NB4 (cell line): Measurements from ENCODE around the gene HDAC4.

Experiments used
- DNase-seq: peaks from one replicate; pipeline ENCODE4 v3.0.0; 2010; ENCODE audit warnings: low read depth
- H3K4me3 ChIP-seq: one replicate; pipeline ENCODE4 v1.5.1; 2011; ENCODE audit warnings: mild to moderate bottlenecking, low read depth, low read length, moderate library complexity
- CTCF ChIP-seq: IDR thresholded peaks from one replicate; pipeline ENCODE4 v1.5.1; 2012; ENCODE audit warnings: low read depth, low read length
- MAX ChIP-seq: IDR thresholded peaks from 2 replicates; pipeline ENCODE4 v1.6.1; 2011; ENCODE audit warnings: low read depth, low read length
- MYC ChIP-seq: IDR thresholded peaks from 2 replicates; pipeline ENCODE4 v1.6.1; 2011; ENCODE audit warnings: low read depth, low read length
- POLR2A ChIP-seq: IDR thresholded peaks from 2 replicates; pipeline ENCODE4 v1.6.1; 2011; ENCODE audit warnings: mild to moderate bottlenecking; ENCODE audit not compliant: insufficient read length; ENCODE audit errors: extremely low read depth

The HDAC4 gene

GRCh38 chr2:239187464-239188253, 213.2 kb downstream of the HDAC4 start:
- TF ChIP-seq MAX (no peak), CTCF (no peak), POLR2A (no peak), MYC (no peak)
- H3K4me3 ChIP-seq = no peak overlapping the region
- peak; percentile 17 for DNase-seq

GRCh38 chr2:239186516-239187357, 214.1 kb downstream of the HDAC4 start:
- DNase-seq = no peak
- no peak for TF ChIP-seq MAX
- no peak for TF ChIP-seq POLR2A
- no peak for TF ChIP-seq CTCF
- no peak for TF ChIP-seq MYC
- H3K4me3 ChIP-seq = no peak overlapping the region

- no peak for DNase-seq
- TF ChIP-seq POLR2A (no peak), MYC (no peak), MAX (no peak), CTCF (no peak)
- H3K4me3 ChIP-seq = no peak overlapping the region
These were observed 215.6 kb downstream of the HDAC4 start for GRCh38 chr2:239184968-239185903.

DNA sequence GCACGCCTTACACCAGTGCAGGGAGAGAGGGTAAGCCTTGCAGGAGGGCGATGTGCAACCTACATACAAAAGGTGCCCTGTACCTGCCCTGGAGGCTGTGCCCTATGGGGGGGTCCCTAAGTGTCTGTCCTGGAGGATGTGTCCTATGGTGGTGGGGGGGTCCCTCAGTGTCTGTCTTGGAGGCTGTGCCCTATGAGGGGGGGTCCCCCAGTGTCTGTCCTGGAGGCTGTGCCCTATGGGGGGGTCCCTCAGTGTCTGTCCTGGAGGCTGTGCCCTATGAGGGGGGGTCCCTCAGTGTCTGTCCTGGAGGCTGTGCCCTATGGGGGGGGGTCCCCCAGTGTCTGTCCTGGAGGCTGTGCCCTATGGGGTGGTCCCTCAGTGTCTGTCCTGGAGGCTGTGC, 216.6 kb downstream of the HDAC4 start:
- no peak overlapping the region for H3K4me3 ChIP-seq
- no peak for TF ChIP-seq MAX
- TF ChIP-seq MYC = no peak
- TF ChIP-seq POLR2A = no peak
- TF ChIP-seq CTCF = no peak

More for the DNA sequence above, 216.6 kb downstream of the HDAC4 start:
- no peak for DNase-seq
